IMR-90 (cell line): Measurements from ENCODE around the gene PLD4.

Experiments used
- BHLHE40 ChIP-seq: fragments of 150-350 bp; IDR thresholded peaks from 2 replicates; pipeline ENCODE4 v1.6.1; 2016; ENCODE audit warnings: mild to moderate bottlenecking, low read depth, low read length
- MAZ ChIP-seq: IDR thresholded peaks from 2 replicates; pipeline ENCODE4 v1.6.1; 2012; ENCODE audit warnings: low read depth, mild to moderate bottlenecking, low read length, improper control_type of control experiment, moderate library complexity, borderline replicate concordance
- NFE2L2 ChIP-seq: fragments of 150-350 bp; IDR thresholded peaks from 2 replicates; pipeline ENCODE4 v1.6.1; 2016; ENCODE audit warnings: low read depth, mild to moderate bottlenecking, low read length
- POLR2A ChIP-seq: IDR thresholded peaks from 2 replicates; pipeline ENCODE4 v1.6.1; 2012; ENCODE audit warnings: mild to moderate bottlenecking, low read depth, low read length
- RFX5 ChIP-seq: IDR thresholded peaks from 2 replicates; pipeline ENCODE4 v1.8.0; 2012; ENCODE audit warnings: low read depth, mild to moderate bottlenecking, low read length, moderate library complexity
- TF ChIP-seq, protein P1 (sequence below): conservative IDR thresholded peaks from 2 replicates; pipeline ENCODE4 v1.5.1; 2012; ENCODE audit warnings: mild to moderate bottlenecking, low read depth, low read length, improper control_type of control experiment

DNA sequence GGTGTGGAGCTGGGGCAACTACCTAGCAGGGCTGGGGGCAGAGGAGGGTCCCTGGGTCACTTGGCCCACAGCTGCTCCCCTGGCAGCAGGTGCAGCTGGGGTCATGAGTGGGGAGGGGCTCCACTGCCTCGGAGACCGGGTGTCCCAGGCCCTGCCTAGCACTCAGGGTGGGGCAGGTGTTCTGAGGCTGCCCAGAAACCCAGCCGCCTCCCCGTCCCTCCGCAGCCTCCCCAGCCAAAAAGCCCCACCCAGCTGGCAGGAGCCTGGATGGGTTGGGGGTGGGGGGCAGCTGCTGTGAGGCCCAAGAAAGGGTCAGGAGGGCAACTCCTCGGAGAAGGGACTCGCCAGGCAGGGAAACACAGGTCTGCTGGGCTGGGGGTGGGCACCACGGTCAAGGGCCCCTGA is 42.3 kb downstream of the PLD4 start:
- TF ChIP-seq, protein P1, sequence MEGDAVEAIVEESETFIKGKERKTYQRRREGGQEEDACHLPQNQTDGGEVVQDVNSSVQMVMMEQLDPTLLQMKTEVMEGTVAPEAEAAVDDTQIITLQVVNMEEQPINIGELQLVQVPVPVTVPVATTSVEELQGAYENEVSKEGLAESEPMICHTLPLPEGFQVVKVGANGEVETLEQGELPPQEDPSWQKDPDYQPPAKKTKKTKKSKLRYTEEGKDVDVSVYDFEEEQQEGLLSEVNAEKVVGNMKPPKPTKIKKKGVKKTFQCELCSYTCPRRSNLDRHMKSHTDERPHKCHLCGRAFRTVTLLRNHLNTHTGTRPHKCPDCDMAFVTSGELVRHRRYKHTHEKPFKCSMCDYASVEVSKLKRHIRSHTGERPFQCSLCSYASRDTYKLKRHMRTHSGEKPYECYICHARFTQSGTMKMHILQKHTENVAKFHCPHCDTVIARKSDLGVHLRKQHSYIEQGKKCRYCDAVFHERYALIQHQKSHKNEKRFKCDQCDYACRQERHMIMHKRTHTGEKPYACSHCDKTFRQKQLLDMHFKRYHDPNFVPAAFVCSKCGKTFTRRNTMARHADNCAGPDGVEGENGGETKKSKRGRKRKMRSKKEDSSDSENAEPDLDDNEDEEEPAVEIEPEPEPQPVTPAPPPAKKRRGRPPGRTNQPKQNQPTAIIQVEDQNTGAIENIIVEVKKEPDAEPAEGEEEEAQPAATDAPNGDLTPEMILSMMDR = no peak
- TF ChIP-seq MAZ (no peak), POLR2A (no peak), RFX5 (no peak), NFE2L2 (no peak), BHLHE40 (no peak)
